A673 (cell line): ENCODE data around the gene RNF145.

ENCODE experiments used
- EZH2 ChIP-seq: fragments of 200-600 bp; sonication (generic); IDR thresholded peaks from 2 replicates; pipeline ENCODE4 v1.6.1; 2017; ENCODE audit warnings: borderline replicate concordance, low read depth, mild to moderate bottlenecking, mixed read lengths, antibody characterized with exemption, low read length; ENCODE audit not compliant: poor library complexity, severe bottlenecking
- TF ChIP-seq, protein P1 (sequence below): fragments of 300-800, 200-600 bp; sonication (generic); conservative IDR thresholded peaks from 2 replicates; pipeline ENCODE4 v1.5.1; 2017; ENCODE audit warnings: low read depth, mild to moderate bottlenecking, antibody characterized with exemption, low read length, moderate library complexity, mixed read lengths

- TF ChIP-seq, protein P1, sequence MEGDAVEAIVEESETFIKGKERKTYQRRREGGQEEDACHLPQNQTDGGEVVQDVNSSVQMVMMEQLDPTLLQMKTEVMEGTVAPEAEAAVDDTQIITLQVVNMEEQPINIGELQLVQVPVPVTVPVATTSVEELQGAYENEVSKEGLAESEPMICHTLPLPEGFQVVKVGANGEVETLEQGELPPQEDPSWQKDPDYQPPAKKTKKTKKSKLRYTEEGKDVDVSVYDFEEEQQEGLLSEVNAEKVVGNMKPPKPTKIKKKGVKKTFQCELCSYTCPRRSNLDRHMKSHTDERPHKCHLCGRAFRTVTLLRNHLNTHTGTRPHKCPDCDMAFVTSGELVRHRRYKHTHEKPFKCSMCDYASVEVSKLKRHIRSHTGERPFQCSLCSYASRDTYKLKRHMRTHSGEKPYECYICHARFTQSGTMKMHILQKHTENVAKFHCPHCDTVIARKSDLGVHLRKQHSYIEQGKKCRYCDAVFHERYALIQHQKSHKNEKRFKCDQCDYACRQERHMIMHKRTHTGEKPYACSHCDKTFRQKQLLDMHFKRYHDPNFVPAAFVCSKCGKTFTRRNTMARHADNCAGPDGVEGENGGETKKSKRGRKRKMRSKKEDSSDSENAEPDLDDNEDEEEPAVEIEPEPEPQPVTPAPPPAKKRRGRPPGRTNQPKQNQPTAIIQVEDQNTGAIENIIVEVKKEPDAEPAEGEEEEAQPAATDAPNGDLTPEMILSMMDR = peak; percentile 67
- TF ChIP-seq EZH2 = no peak
Observed at GRCh38 chr5:159133041-159133741, 76.2 kb downstream of the RNF145 start.
